ENCODE results near the gene CDK14. TPM values are rescaled to one million over a fixed set of nuclear protein-coding genes. Genes with fewer than 3 reads are reported as not detected.

CDK14 gene
- total RNA-seq, 4 donors from 2014 or later, result 3.5 to 5.1 (median 3.9) TPM

GRCh38 chr7:90663176-90663575 lies 67.1 kb downstream of the CDK14 start:
- Histone ChIP-seq H3K4me3 (no peak overlapping the region), H3K27ac (no peak overlapping the region), H3K36me3 (no peaks in the 10 kb centered on the region), H3K9me3 (no peaks in the 10 kb centered on the region), H3K27me3 (no peaks in the 10 kb centered on the region), H3K4me1 (peaks cover 4% of the 10 kb centered on the region)
- WGBS, result 50% methylated on average over 3 of the region's 3 CpGs
- TF ChIP-seq POLR2AphosphoS5 (IDR thresholded peaks at IDR 0.05), result no peak
- no peak for TF ChIP-seq CTCF (IDR thresholded peaks at IDR 0.05)
- TF ChIP-seq EP300 (IDR thresholded peaks at IDR 0.05), result no peak
- TF ChIP-seq POLR2A (IDR thresholded peaks at IDR 0.05), result no peak
- DNase-seq (ENCODE audit: low spot score in 2 of 2), result no peak

GRCh38 chr7:90666186-90666585 lies 70.1 kb downstream of the CDK14 start:
- 59% methylated on average over 4 of the region's 4 CpGs for WGBS
- Histone ChIP-seq H3K9me3 (no peaks in the 10 kb centered on the region), H3K27ac (no peak overlapping the region), H3K4me1 (peaks cover 4% of the 10 kb centered on the region), H3K27me3 (no peaks in the 10 kb centered on the region), H3K4me3 (no peak overlapping the region), H3K36me3 (no peaks in the 10 kb centered on the region)
- TF ChIP-seq POLR2A (IDR thresholded peaks at IDR 0.05), result no peak
- no peak for TF ChIP-seq CTCF (IDR thresholded peaks at IDR 0.05)
- no peak for TF ChIP-seq POLR2AphosphoS5 (IDR thresholded peaks at IDR 0.05)
- no peak for DNase-seq (ENCODE audit: low spot score in 2 of 2)

GRCh38 chr7:90668992-90669391 lies 72.9 kb downstream of the CDK14 start:
- Histone ChIP-seq H3K4me1 (no peaks in the 10 kb centered on the region), H3K36me3 (no peaks in the 10 kb centered on the region), H3K27ac (no peak overlapping the region), H3K4me3 (no peak overlapping the region), H3K27me3 (no peaks in the 10 kb centered on the region), H3K9me3 (no peaks in the 10 kb centered on the region)
- no peak for DNase-seq (ENCODE audit: low spot score in 2 of 2)
- TF ChIP-seq CTCF (IDR thresholded peaks at IDR 0.05), result no peak
- no peak for TF ChIP-seq POLR2AphosphoS5 (IDR thresholded peaks at IDR 0.05)
- no peak for TF ChIP-seq POLR2A (IDR thresholded peaks at IDR 0.05)
- 86% methylated on average over 2 of the region's 2 CpGs for WGBS

GRCh38 chr7:90669492-90669891 lies 73.4 kb downstream of the CDK14 start:
- TF ChIP-seq POLR2AphosphoS5 (IDR thresholded peaks at IDR 0.05) (no peak), POLR2A (IDR thresholded peaks at IDR 0.05) (no peak), EP300 (IDR thresholded peaks at IDR 0.05) (no peak), CTCF (IDR thresholded peaks at IDR 0.05) (no peak)
- Histone ChIP-seq H3K36me3 (no peaks in the 10 kb centered on the region), H3K27ac (no peak overlapping the region), H3K27me3 (no peaks in the 10 kb centered on the region), H3K9me3 (no peaks in the 10 kb centered on the region), H3K4me1 (no peaks in the 10 kb centered on the region), H3K4me3 (no peak overlapping the region)
- no peak for DNase-seq (ENCODE audit: low spot score in 2 of 2)
- 60% methylated on average over 1 of the region's 1 CpG for WGBS

GRCh38 chr7:90671571-90671970 lies 75.5 kb downstream of the CDK14 start:
- Histone ChIP-seq H3K9me3 (no peaks in the 10 kb centered on the region), H3K36me3 (no peaks in the 10 kb centered on the region), H3K27me3 (no peaks in the 10 kb centered on the region), H3K4me1 (no peaks in the 10 kb centered on the region), H3K27ac (no peak overlapping the region), H3K4me3 (no peak overlapping the region)
- no peak for TF ChIP-seq CTCF (IDR thresholded peaks at IDR 0.05)
- TF ChIP-seq EP300 (IDR thresholded peaks at IDR 0.05), result no peak
- TF ChIP-seq POLR2AphosphoS5 (IDR thresholded peaks at IDR 0.05), result no peak
- TF ChIP-seq POLR2A (IDR thresholded peaks at IDR 0.05), result no peak
- WGBS, result 79% methylated on average over 2 of the region's 2 CpGs
- DNase-seq (ENCODE audit: low spot score in 2 of 2), result no peak
